ENCODE data around the gene AHCYL1.

DNA sequence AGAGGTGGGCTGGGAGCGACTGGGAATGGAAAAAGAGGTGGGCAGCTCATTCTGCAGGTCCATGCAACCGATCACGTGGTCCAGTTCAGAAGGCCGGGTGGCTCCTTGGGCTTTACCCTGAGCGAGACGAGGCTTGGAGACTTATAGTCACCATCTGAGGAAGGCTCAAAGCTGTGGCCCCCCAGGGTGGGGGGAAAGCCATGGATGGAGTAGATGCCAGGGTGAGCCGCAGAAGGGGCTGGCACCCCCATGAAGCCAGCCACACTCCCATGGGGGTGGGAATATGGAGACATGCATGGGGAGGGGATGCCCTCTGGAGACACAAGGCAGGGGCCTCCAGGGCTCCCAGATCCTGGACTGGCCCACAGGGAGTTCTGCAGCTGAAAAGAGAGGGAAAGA lies 76.1 kb downstream of the AHCYL1 start:
- TF ChIP-seq POLR2AphosphoS5 (IDR thresholded peaks at IDR 0.05) (no peak), POLR2A (IDR thresholded peaks at IDR 0.05) (no peak)
